T-helper 22 cell (primary cell): ENCODE measurements around the gene MTO1.
"Not testable (repeated sequence)": the region's sequence is repeated elsewhere in the genome, so short reads cannot be mapped to it uniquely, and the experiment has no call there.

Experiments
- DNase-seq: peaks from one replicate; pipeline ENCODE4 v3.0.0-alpha.2; 2020; ENCODE audit warnings: low read depth

Gene MTO1, protein sequence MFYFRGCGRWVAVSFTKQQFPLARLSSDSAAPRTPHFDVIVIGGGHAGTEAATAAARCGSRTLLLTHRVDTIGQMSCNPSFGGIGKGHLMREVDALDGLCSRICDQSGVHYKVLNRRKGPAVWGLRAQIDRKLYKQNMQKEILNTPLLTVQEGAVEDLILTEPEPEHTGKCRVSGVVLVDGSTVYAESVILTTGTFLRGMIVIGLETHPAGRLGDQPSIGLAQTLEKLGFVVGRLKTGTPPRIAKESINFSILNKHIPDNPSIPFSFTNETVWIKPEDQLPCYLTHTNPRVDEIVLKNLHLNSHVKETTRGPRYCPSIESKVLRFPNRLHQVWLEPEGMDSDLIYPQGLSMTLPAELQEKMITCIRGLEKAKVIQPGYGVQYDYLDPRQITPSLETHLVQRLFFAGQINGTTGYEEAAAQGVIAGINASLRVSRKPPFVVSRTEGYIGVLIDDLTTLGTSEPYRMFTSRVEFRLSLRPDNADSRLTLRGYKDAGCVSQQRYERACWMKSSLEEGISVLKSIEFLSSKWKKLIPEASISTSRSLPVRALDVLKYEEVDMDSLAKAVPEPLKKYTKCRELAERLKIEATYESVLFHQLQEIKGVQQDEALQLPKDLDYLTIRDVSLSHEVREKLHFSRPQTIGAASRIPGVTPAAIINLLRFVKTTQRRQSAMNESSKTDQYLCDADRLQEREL

DNA sequence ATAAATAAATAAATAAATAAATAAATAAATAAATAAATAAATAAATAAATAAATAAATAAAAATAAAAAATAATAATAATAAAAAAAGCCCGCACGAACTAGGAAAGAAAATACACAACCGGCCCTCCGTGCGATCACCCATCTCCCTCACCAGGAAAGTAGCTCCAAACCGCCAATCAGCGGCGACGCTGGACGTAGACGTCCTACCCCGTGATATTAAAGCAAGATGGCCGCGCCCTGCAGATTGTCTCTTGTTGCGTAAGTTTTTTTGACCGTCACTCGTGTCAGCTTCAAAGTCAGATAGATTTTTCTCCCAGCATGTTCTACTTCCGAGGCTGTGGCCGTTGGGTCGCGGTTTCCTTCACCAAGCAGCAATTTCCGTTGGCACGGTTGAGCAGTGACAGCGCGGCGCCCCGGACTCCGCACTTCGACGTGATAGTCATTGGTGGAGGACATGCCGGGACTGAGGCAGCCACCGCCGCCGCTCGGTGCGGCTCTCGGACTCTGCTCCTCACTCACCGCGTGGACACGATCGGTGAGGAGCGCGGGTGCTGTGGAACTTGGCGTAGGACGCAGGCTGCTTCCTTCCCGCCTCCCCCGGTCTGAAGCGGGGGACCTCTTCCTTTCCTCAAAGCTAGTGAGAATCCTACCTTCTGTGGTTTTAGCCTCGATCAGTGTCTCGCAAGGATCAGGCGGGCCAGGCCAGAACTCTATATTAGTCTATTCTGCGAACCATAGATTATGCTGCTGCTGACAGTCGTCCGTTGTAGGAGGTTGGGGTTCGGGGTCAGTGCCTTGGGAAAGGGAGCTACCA, at the start of gene MTO1:
MTO1 (plus strand) TSS at position 201 of the 814 bp plus-strand sequence; CDS start at position 319, 118 bp downstream.
- peak; percentile 80 for DNase-seq

DNA sequence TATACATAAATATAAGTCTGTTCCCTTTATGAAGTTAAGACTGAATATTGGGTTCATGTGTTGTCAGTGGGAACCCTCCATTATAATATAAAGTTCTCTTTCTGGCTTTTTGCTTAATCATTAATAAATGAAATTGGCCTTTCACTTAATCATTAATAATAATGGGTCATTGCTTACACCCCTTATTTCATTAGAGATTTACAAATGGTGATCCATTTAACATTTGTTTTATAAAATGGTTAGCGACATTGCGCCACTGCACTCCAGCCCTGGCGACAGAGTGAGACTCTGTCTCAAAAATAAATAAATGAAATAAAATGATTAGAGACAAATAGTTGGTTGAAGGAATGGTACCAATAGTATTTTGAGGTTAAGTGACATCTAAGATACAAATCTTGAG, 48.4 kb upstream of the MTO1 start:
- no peak for DNase-seq

DNA sequence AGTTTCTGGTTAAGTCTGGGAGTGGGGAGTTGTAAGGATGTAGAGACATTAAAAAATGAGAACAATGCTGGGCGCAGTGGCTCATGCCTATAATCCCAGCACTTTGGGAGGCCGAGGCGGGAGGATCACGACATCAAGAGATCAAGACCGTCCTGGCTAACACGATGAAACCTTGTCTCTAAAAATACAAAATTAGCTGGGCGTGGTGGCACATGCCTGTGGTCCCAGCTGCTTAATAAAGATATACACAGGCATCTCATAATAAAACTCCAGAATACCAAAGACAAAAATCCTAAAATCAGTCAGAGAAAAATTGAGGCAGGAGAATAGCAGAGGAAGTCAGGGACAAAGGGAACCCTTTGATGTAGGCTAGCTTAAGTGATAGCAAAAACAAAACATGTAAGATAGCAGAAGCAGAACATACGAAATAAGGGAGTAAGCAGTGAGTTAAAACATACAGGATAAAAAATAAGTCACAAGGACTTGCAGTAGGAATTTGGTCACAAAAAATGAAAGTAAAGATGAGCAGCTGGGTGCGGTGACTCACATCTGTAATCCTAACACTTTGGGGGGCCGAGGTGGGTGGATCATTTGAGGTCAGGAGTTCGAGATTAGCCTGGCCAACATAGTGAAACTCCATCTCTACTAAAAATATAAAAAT, 43.3 kb upstream of the MTO1 start:
- no peak for DNase-seq

DNA sequence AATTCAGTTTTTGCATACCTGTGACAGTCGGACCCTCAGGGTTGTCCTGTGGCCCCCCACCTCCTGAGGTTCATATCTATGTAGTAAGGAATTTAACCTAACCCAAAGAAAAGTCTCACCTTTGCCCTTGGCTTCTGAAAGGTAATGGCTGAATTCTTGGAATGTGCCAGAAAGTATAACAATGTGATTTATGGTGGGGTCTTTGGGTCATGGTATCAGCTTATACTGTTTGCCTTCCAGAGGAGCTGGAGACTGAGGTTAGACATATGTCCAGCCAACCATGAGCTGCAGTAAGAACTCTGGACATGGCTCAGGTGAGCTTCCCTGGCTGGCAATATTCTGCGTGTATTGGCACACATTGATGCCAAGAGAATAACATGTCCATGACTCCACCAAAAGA, 40.0 kb upstream of the MTO1 start:
- no peak for DNase-seq

DNA sequence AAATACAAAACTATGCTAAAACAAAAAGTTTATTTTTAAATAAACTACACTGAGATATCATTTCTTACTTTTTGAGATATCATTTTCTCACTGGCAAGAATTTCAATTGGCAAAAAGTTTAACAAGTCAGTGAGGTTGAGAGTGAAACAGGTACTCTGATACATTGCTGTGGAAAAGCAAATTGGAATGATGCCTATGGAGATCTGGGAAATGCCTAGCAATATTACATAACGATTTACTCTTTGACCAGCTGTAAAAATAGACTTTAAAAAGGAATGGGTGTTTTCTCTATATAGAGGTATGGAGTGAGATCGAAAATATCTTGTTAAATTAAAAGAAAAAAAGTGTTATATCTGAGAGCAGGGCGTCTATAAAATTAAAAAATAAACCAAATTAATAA, 26.3 kb upstream of the MTO1 start:
- no peak for DNase-seq

DNA sequence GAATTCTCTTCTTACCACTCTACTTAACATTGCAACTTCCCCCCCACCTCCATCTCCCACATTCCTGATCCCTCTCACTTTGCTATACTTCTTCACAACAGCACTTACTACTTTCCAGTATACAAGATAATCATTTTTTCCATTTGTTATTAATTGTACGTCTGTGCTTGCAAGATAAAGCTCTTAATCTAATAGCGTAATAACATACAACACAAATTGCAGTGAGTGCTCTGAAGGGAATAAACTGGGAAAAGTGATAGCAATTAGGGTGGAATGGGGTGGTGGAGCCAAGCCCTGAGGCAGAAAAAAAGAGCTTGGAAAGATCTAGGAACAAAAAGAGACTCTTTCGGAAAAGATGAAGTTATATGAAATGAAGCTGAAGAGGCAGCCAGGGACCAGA, 18.0 kb upstream of the MTO1 start:
- DNase-seq, result no peak

DNA sequence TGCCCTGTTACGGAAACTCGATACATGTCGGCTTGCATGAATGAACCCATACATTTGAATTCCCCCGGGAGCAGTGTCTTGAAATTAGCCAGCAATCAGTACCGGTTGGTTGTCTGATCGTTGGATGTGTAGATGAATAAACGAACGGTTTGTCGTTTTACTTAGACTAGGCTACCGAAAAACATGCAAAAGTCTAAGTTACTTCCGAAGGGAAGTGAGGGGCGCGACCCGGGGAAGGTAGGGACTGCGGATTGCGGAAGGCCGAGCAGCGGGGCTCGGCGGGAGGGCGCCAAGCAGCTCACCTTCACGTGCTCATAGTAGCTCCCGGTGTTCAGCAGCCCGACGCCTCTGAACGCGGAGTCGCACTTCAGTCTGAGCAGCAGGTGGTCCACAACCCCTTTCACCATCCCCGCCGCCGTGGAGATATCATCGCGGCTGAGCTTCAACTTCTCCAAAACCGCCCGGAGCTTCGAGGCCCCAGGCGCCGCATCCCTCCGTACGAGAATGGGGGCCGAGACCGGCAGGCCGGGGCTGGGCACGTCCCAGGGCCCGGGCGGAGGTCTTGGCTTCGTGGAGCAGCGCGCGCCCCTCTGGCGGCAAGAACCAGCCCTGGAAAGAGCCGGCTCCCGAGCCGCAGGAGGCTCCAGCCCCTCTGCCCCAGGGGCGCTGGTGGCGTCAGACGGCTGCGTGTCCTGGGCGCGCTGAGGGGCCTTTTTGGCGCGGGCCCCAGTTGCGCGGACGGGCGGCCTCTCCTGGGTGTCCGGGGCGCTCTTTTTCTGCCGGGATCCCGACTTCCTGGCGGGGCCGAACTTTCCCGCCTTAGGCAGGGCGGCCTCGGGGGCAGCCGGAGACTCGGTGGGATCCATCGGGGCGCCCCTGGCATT, 10.1 kb upstream of the MTO1 start:
- DNase-seq, result peak; percentile 26

DNA sequence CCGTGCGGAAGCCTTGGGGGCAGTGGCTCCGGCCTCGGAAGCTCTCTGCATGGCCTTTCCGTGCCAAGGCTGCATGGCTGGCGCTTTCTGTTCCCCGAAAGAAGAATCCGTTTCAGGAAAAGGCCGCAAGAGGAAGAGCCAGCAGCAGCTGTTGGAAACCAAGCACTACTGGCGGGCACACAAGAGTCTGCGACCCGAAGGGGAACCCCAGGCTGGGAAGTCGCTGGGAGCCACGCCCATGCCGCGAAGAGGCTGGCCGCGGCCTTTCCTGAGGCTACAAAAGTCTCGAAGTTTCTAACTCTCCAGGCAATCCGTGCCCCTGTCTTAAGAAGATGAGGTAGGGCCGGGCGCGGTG, 9.5 kb upstream of the MTO1 start, which contains the start of gene CGAS:
CGAS (minus strand) TSS at position 191 of the 355 bp plus-strand sequence; CDS start at position 75, 116 bp downstream.
- DNase-seq, result peak; percentile 68

DNA sequence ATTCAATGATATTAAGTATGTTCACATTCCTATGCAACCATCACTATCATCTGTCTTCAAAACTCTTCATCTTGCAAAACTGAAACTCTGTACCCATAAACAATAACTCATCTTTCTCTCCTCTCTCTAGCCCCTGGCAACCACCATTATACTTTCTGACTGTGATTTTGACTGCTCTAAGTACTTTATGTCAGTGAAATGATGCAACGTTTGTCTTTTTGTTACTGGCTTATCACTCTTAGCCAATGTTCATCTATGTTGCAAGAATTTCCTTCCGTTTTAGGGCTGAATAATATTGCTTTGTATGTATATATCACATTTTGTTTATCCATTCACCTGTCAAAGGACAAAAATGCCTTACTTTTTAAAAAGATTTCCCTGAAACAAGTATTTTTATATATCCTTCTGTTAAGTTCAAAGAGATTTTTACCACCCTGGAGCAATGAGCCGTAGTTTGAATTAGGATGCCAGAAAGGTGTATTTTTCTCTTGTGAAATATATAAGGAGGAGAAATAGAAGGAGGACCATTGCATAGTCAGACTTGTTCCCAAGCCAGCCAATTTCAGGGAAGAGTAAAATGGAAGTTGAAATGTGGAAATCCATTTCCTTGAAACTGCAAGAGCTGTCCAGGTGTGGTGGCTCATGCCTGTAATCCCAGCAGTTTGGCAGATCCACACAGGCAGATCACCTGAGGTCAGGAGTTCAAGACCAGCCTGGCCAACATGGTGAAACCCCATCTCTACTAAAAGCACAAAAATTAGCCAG, 5.5 kb upstream of the MTO1 start:
- DNase-seq, result no peak

DNA sequence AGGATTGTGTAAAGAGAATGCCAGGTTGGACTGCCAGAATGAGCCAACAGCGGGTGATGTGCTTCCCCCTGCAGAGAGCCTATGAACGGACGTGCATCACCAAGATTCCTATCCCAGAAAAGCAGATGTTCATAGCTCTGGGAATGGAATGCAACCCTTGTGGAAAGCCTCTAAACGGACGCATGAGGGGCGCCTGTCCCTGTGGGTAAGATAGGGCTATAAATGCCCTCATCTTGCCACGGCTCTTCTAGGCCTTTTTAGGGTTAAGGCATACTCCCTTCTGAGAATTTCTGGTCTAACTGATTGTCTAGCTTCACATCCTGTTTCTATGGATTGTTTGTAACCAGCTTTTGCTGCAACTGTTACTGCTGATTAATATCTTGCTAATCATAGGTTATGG, 2.1 kb upstream of the MTO1 start:
- not testable (repeated sequence) for DNase-seq

DNA sequence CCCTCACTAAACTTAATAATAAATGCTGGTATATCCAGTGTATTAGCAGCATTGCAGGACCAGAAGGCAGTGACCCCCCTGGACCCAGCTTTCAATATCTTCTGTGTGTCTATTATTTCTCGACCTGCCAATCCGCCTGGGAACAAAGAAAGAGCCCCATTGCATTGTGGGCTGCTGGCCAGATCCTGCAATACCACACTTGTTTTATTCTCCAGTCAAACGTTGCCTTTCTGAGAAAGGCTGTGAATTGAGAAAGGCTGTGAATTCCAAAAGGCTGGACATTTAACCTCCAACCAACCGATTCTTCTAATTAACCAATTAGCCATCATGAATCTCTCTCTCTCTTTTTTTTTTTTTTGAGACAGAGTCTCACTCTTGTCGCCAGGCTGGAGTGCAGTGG, 1.5 kb upstream of the MTO1 start:
- DNase-seq, result no peak

DNA sequence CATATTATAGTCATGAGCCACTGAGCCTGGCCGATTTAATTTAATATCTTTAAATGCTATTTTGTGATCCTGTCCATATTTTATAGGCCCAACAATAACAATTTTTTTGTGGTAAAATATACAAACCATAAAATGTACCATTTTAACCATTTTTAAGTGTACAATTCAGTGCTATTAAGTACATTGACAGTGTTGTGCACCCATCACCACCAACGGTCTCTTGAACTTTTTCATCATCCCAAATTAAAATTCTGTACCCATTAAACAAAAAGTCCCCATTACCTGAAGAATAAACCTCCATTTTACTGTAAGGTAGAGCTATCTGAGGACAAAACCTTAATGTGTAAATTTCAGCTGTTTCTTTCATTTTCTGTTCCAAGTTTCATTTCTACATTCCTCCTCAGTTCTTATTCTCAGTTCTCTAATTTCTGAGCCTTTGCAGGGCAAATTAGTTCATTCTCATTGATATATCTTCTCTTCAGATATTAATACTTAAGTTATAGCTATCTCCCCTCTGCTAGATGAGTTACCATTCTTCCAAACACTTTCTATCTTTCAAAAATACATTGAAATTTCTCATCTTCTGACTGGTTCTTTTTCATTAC, 10.3 kb downstream of the MTO1 start:
- no peak for DNase-seq

DNA sequence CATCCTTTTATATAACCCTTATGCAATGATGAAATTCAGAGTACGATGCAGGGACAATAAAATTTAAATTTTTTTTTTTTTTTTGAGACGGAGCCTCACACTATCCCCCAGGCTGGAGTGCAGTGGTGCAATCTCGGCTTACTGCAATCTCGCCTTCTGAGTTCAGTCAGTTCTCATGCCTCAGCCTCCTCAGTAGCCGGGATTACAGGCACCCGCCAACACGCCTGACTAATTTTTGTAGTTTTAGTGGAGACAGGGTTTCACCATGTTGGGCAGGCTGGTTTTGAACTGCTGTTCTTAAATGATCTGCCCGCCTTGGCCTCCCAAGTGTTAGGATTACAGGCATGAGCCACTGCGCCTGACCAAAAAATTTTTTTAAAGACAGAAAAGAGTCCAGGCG, 15.2 kb downstream of the MTO1 start:
- DNase-seq, result no peak

DNA sequence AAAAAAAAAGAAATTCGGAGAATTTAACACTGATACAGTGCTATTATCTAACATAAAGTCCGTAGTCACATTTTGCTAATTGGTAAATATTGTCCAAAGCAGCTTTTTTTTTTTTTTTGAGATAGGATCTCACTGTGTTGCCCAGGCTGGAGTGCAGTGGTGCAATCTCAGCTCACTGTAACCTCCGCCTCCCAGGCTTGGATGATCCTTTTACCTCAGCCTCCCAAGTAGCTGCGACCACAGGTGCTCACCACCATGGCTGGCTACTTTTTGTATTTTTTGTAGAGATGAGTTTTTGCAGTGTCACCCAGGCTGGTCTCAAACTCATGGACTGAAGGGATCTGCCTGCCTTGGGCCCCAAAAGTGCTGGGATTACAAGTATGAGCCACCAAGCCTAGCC, 15.9 kb downstream of the MTO1 start:
- no peak for DNase-seq

DNA sequence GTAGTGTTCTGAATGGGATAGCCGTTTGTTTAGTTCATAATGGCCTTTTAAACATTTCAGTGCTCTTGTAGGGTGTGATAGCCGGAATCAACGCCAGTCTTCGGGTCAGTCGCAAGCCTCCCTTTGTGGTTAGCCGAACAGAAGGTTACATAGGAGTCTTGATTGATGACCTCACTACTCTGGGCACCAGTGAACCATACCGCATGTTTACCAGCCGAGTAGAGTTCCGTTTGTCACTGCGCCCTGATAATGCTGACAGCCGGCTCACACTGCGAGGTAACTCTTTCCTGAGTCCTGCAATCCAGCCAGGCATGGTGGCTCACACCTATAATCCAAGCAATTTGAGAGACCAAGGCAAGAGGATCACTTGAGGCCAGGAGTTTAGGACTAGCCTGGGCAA, 20.4 kb downstream of the MTO1 start:
- no peak for DNase-seq

DNA sequence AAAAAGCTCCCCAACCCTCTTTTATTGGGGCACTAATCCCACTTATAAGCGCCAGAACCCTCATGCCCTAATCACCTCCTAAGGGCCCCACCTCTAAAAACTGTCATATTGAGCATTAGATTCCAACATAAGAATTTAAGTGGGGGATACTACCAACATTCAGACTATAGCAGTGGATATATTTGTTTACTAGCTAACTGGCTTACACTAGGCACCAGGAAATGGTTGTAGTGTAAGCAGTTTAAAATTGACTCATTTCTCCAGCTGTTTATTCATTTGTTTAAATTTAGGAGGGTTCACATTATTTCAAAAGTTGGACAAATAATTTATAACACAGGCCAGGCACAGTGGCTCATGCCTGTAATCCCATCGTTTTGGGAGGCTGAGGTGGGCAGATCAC, 22.9 kb downstream of the MTO1 start:
- DNase-seq, result no peak

DNA sequence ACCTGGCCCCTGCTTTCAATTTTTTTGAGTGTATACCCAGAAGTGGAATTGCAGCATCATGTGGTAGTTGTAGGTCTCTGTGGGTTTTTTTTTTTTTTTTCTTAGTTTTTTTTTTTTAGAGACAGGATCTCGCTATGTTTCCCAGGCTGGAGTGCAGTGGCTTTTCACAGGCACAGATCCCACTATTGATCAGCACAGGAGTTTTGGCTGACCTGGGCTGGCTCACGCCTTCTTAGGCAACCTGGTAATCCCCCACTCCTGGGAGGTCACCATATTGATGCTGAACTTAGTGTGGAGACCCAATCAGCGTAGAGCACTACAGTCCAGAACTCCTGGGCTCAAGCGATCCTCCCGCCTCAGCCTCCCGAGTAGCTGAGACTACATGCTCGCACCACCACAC, 25.9 kb downstream of the MTO1 start:
- no peak for DNase-seq

DNA sequence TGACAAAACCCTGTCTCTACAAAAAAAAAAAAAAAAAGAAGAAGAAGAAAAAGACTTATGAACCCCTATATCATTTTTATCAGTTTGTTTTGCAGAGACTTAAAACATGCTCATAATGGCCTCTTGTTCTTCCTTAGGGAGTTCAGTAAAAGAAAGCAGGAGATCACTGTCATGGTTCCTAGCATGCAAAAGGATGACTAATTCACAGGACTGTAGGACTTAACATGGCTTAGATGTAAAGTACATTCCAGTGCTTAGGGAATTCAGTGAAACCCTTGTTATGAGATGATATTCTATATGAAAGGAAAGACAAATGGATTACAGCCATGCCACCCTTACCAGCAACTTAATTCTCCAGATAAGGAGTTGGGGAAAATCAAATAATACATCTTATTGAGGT, 29.8 kb downstream of the MTO1 start:
- no peak for DNase-seq

DNA sequence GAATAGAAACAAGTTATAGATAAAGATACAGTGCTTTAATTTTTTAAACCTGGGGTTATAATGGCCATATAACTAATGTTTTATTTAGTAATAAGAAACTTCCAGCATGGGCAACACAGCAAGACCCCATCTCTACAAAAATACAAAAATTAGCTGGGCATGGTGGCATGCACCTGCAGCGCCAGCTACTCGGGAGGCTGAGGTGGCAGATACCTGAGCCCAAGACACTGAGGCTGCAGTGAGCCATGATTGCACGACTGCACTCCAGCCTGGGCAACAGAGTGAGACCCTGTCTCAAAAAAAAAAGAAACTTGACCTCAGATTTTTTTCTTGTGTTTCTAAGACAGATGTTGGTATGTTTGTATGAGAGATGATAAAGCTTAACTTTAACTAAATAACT, 36.4 kb downstream of the MTO1 start:
- no peak for DNase-seq
